ENCODE data around the gene UGT2A3. TPM values are rescaled to one million over a fixed set of nuclear protein-coding genes. Genes with fewer than 3 reads are reported as not detected.
A peak's percentile ranks its signal among the peaks of the same experiment; 100 is the strongest.

UGT2A3 gene
- total and polyA plus RNA-seq, 2 experiments from 2014 or later, result 30.3 to 126 TPM

- Histone ChIP-seq H2AFZ (no peak overlapping the region), H3K9me3 (ENCODE audit: low read depth) (peaks cover 5% of the 10 kb centered on the region), H3K4me1 (ENCODE audit: insufficient read depth) (peaks cover under 1% of the 10 kb centered on the region), H4K20me1 (ENCODE audit: insufficient read depth, poor library complexity, severe bottlenecking) (no peaks in the 10 kb centered on the region), H3K27ac (no peak overlapping the region), H3K9me2 (replicated peaks; ENCODE audit: insufficient read depth) (no peaks in the 10 kb centered on the region), H3K79me2 (peaks cover 21% of the 10 kb centered on the region), H3K4me2 (no peak overlapping the region), H3K4me3 (no peak overlapping the region), H3K27me3 (no peaks in the 10 kb centered on the region), H3K36me3 (replicated peaks; ENCODE audit: insufficient read depth, low read depth) (peaks cover 4% of the 10 kb centered on the region)
- DNase-seq (ENCODE audit: low spot score), result no peak
- 78% methylated on average over 3 of the region's 3 CpGs for WGBS (ENCODE audit: low lambda C conversion rate, missing lambda C conversion rate)
- no peak for TF ChIP-seq EZH2 (IDR thresholded peaks at IDR 0.05; ENCODE audit: borderline replicate concordance)
- no peak for TF ChIP-seq CTCF (IDR thresholded peaks at IDR 0.05; ENCODE audit: poor library complexity)
- TF ChIP-seq EZH2phosphoT487 (IDR thresholded peaks at IDR 0.05; ENCODE audit: low read depth, severe bottlenecking, unreplicated experiment), result no peak
Measured at GRCh38 chr4:68912807-68913206, 38.8 kb downstream of the UGT2A3 start.

DNA sequence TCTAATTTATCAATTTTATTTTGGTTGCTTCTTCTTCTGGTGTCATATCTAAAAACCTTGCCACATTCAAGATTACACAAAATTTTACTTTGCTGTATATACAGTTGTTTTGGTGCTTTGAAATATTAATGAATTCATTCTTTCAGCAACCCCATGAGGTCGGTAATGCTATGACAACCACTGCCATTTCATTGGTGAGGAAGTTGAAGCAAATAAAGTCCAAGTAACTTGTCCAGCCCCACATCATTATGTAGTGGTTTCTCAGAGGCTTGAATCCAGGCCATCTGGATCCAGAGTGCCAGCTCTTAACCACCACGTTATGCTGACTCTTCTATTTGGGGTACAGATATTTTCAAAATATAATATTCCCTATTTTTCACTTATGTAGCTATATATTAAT is 42.2 kb downstream of the UGT2A3 start:
- Histone ChIP-seq H3K27ac (peak overlapping the region; percentile 91), H3K4me1 (ENCODE audit: insufficient read depth) (peaks cover 28% of the 10 kb centered on the region), H3K27me3 (no peaks in the 10 kb centered on the region), H3K79me2 (peaks cover 21% of the 10 kb centered on the region), H4K20me1 (ENCODE audit: insufficient read depth, poor library complexity, severe bottlenecking) (no peaks in the 10 kb centered on the region), H3K4me3 (peak overlapping the region; percentile 17), H3K9me2 (replicated peaks; ENCODE audit: insufficient read depth) (no peaks in the 10 kb centered on the region), H3K9me3 (ENCODE audit: low read depth) (peaks cover 5% of the 10 kb centered on the region), H3K4me2 (peak overlapping the region; percentile 69), H3K36me3 (replicated peaks; ENCODE audit: insufficient read depth, low read depth) (peaks cover 4% of the 10 kb centered on the region), H2AFZ (no peak overlapping the region)
- TF ChIP-seq EZH2 (IDR thresholded peaks at IDR 0.05; ENCODE audit: borderline replicate concordance) (no peak), CTCF (IDR thresholded peaks at IDR 0.05; ENCODE audit: poor library complexity) (no peak), EZH2phosphoT487 (IDR thresholded peaks at IDR 0.05; ENCODE audit: low read depth, severe bottlenecking, unreplicated experiment) (no peak)
- no peak for DNase-seq (ENCODE audit: low spot score)
- WGBS (ENCODE audit: low lambda C conversion rate, missing lambda C conversion rate), result 69% methylated on average over 2 of the region's 2 CpGs

GRCh38 chr4:68907788-68908700 is 43.6 kb downstream of the UGT2A3 start:
- H3K27ac ChIP-seq, result peak overlapping the region; percentile 91
- no peak for DNase-seq (ENCODE audit: low spot score)
- no peaks in the 10 kb centered on the region for H3K27me3 ChIP-seq
- peaks cover 4% of the 10 kb centered on the region for H3K36me3 ChIP-seq (replicated peaks; ENCODE audit: insufficient read depth, low read depth)
- peaks cover under 1% of the 10 kb centered on the region for H3K9me3 ChIP-seq (ENCODE audit: low read depth)
- peaks cover 21% of the 10 kb centered on the region for H3K79me2 ChIP-seq
- H3K9me2 ChIP-seq (replicated peaks; ENCODE audit: insufficient read depth), result no peaks in the 10 kb centered on the region
- peak overlapping the region; percentile 17 for H3K4me3 ChIP-seq
- peaks cover 32% of the 10 kb centered on the region for H3K4me1 ChIP-seq (ENCODE audit: insufficient read depth)
- no peak for TF ChIP-seq CTCF (IDR thresholded peaks at IDR 0.05; ENCODE audit: poor library complexity)
- no peak for TF ChIP-seq EZH2 (IDR thresholded peaks at IDR 0.05; ENCODE audit: borderline replicate concordance)
- TF ChIP-seq EZH2phosphoT487 (IDR thresholded peaks at IDR 0.05; ENCODE audit: low read depth, severe bottlenecking, unreplicated experiment), result no peak
- H3K4me2 ChIP-seq, result peak overlapping the region; percentile 69
- no peak overlapping the region for H2AFZ ChIP-seq
- H4K20me1 ChIP-seq (ENCODE audit: insufficient read depth, poor library complexity, severe bottlenecking), result no peaks in the 10 kb centered on the region
- WGBS (ENCODE audit: low lambda C conversion rate, missing lambda C conversion rate), result 49% methylated on average over 3 of the region's 3 CpGs
